DND-41 (cell line): ENCODE results near the gene C12orf56.

Experiments used
- EZH2 ChIP-seq: IDR thresholded peaks from 3 replicates; pipeline ENCODE4 v1.6.1; 2012; ENCODE audit warnings: borderline replicate concordance, low read depth, mild to moderate bottlenecking, moderate library complexity, low read length, inconsistent platforms; ENCODE audit not compliant: severe bottlenecking
- TF ChIP-seq, protein P1 (sequence below): IDR thresholded peaks from 2 replicates; pipeline ENCODE4 v1.5.1; 2012; ENCODE audit warnings: borderline replicate concordance, low read length, moderate library complexity, mild to moderate bottlenecking; ENCODE audit not compliant: poor library complexity, severe bottlenecking; ENCODE audit errors: extremely low read depth

DNA sequence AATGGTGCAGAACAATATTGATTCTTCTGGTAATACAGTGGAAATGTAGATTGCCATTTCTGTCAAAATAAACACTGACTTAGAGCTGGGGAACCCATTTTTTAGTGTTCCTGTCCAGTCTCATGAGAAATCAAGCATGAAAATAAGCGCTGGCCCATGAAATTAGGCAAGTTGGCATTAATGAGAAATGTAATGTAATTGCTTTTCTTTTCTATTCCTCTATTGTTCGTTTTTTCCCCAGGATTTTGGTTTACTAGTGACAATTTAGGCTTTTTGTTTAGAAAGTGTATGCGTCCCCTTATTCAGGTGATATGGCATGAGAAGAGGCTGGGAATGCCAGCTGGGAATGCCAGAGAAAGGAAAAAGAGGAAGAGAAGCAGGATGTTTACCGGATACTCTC lies 104.0 kb downstream of the C12orf56 start:
- TF ChIP-seq, protein P1, sequence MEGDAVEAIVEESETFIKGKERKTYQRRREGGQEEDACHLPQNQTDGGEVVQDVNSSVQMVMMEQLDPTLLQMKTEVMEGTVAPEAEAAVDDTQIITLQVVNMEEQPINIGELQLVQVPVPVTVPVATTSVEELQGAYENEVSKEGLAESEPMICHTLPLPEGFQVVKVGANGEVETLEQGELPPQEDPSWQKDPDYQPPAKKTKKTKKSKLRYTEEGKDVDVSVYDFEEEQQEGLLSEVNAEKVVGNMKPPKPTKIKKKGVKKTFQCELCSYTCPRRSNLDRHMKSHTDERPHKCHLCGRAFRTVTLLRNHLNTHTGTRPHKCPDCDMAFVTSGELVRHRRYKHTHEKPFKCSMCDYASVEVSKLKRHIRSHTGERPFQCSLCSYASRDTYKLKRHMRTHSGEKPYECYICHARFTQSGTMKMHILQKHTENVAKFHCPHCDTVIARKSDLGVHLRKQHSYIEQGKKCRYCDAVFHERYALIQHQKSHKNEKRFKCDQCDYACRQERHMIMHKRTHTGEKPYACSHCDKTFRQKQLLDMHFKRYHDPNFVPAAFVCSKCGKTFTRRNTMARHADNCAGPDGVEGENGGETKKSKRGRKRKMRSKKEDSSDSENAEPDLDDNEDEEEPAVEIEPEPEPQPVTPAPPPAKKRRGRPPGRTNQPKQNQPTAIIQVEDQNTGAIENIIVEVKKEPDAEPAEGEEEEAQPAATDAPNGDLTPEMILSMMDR: no peak
- no peak for TF ChIP-seq EZH2
